ENCODE measurements around the gene TNS3.

GRCh38 chr7:47357863-47358262, 224.0 kb downstream of the TNS3 start:
- TF ChIP-seq, protein P1, sequence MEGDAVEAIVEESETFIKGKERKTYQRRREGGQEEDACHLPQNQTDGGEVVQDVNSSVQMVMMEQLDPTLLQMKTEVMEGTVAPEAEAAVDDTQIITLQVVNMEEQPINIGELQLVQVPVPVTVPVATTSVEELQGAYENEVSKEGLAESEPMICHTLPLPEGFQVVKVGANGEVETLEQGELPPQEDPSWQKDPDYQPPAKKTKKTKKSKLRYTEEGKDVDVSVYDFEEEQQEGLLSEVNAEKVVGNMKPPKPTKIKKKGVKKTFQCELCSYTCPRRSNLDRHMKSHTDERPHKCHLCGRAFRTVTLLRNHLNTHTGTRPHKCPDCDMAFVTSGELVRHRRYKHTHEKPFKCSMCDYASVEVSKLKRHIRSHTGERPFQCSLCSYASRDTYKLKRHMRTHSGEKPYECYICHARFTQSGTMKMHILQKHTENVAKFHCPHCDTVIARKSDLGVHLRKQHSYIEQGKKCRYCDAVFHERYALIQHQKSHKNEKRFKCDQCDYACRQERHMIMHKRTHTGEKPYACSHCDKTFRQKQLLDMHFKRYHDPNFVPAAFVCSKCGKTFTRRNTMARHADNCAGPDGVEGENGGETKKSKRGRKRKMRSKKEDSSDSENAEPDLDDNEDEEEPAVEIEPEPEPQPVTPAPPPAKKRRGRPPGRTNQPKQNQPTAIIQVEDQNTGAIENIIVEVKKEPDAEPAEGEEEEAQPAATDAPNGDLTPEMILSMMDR (IDR thresholded peaks at IDR 0.05; ENCODE audit: insufficient read depth, low read length) = no peak
- no peak for TF ChIP-seq GABPA (IDR thresholded peaks at IDR 0.05; ENCODE audit: low read depth)
- TF ChIP-seq POLR2AphosphoS5 (IDR thresholded peaks at IDR 0.05; ENCODE audit: low read depth) = no peak
- no peak for TF ChIP-seq REST (IDR thresholded peaks at IDR 0.05; ENCODE audit: insufficient replicate concordance, low read depth)
- no peak for TF ChIP-seq SPI1 (IDR thresholded peaks at IDR 0.05; ENCODE audit: borderline replicate concordance, low read depth)

Data from HL-60 (cell line).